Cerebellar cortex (tissue), 1 donor: ENCODE data around the gene RHBDL1.
A peak's percentile ranks its signal among the peaks of the same experiment; 100 is the strongest.

Experiments
- DNase-seq: peaks from one replicate; pipeline ENCODE4 v3.0.0-alpha.2; 2015; ENCODE audit warnings: low spot score

RHBDL1 gene

DNA sequence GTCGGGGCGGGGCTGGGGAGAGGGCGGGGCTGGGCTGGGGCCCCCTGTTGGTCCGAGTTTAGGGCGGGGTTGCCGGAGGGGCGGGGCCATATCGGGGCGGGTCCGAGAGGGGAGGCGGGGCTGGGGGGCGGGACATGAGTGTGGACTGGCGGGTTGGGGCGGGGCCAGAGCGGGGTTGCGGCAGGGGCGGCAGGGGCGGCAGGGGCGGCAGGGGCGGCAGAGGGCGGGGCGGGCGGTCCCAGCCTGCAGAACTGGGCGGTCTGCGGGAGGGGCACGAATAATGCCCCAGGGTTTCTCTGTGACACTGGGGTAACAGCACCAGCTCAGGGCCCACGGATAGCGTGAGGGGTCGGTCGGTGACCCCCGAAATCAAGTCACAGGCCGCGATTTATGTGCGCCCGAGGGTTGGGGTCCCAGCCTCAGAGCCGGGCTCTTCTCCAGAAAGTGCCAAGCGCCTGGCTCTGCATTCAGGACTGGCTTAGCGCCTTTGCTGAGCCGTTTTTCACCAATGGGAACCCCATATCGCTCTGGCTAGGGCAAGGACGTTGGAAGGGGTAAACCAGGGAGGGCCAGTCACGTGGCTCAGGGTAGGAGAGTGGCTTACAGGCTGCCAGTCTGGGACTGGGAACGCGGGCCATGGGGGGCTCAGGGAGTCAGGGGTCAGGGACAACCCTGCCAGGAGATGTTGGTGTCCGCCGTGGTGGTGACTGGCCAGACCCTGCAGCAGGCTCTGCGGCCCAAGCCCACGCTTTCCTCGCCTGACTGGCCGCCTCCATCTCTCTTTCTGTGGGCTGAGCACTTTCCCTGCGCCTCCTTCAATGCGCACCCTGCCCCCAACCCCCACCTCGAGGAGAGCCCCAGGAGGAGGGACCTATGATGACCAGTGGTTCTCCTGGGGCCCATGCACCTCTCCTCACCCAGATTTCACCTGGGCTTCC is 38.1 kb upstream of the RHBDL1 start:
- peak; percentile 81 for DNase-seq

DNA sequence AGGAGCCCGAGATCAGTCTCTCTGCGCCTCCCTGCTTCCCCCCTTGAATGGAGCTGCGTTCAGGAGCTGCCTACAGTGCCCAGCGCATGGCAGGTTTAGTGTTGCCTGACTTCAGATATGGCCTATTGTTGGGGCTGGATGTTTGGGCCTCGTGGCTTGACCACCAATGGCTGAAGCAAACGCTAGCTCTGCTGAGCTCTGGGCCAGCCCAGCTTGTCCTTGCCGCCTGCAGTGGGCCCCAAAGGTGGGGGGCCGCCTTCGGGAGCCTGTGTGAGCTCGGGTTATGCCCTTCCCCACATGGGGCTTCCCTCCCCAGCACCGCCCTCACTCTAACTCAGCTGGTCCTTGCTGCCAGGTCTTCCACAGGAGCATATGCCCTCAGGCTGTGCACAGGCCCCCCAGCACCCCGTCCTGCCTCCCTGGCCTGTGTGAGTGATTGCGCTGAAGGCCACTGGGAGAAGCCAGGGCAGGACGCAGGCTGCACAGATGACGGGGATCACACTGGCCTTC is 37.4 kb upstream of the RHBDL1 start:
- DNase-seq = peak; percentile 73

DNA sequence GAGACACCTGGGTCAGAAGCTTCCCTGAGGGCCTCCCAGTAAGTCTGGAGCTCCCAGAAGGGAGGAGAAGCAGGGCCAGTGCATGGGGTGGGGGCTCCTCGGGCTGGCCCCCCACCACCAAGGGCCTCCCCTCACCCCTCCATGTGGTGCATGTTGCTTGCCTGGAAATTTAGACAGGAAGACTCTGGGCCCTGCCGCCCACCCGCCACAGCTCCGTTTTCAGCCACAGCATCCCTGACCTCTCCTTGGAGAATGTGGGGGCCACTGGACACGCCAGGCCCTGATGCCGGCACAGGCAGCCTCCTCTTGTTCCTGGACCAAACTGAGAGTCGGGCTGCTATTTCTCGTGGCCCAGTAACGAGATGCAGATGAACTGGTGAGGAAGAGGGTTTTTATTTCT is 36.6 kb upstream of the RHBDL1 start:
- no peak for DNase-seq

DNA sequence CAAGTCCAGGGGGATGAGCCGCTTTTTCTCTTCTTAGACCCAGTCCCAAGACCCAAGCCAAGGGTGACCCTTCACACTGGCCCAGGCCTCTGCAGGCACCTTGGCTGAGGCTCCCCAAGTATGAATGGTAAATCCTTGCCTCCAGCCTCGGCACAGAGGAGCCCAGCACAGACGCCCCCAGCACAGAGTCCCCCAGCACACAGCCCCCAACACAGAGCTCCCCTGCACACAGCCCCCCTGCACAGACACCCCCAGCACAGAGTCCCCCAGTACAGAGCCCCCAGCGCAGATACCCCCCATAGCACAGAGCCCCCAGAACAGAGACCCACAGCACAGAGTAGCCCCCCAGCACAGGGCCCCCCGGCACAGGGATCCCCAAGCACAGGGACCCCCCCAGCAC is 34.9 kb upstream of the RHBDL1 start:
- DNase-seq = no peak

DNA sequence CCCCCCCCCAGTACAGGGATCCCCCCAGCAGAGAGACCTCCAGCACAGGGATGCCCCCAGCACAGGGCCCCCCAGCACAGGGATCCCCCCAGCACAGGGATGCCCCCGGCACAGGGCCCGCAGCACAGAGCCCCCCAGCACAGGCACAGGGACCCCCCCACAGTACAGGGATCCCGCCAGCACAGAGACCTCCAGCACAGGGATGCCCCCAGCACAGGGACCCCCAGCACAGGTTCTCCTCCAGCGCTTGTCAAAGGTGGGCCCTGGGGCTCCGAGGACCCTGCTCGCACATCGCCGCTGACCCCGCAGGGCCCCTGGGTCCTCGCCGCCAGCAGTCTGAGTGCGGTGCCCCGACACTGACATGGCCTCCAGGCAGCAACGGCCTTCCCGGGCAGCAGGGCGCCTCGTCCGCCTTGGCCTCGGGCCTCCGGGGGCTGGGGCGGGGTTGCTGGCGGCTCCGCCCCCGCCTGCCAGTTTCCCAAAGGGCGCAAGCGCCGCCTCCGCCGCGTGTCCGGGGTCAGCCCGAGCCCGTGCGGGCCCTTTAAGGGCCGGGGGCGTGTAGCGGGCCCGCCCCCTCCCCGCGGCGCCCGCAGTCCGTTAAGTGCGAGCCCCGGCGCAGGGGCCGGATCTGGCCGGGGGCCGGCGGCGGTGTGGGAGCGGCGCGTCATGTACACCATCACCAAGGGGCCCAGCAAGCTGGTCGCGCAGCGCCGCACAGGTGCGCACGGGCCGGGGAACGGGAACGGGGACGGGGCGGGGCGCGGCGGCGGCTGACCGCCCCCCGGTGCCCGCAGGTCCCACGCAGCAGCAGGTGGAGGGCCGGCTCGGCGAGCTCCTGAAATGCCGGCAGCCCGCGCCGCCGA is 33.9 kb upstream of the RHBDL1 start, which contains the start of gene MCRIP2:
Gene MCRIP2, plus strand, starts transcription at position 503 of the 863 bp plus-strand sequence. Its CDS starts 164 bp downstream, at position 667.
- DNase-seq = peak; percentile 81

DNA sequence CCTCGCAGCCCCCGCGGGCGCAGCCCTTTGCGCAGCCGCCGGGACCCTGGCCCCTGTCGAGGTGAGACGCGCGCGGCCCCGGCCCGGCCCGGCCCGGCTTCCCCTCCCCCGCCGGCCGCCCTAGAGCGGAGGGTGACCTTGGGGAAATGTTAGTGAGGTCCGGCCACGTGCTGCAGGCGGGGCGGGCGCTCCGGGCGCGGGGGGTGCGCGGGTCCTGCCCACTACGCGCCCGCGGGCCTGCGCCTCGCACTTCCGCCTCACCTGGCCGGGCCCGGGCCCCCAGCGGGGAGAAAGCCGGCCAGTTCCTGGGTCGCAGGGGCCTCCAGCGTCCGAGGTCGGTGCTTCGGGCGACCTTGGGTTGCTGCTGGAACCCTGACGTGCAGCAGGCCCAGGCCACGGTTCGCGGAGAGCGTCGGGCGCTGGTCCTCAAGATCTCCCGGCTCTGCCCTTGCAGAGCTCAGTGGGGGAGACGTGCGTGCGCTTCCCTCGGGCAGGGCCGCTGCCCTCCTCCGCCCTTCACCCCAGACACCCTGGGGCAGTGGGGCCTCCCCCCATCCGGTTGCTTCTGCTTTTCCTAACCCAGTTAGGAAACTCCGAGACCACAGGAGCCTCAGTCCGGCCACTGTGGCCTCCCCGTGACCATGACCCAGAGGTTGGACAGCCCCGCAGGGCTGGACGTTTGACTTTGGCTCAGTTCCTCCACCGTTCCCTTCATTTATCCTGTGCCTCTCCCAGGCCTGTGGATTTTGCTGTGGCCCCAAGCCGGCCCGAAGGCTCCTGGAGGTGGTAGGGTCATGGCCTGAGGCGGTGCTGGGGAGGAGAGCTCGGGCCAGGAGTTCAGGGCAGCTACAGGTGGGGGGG is 33.1 kb upstream of the RHBDL1 start:
- DNase-seq = no peak

DNA sequence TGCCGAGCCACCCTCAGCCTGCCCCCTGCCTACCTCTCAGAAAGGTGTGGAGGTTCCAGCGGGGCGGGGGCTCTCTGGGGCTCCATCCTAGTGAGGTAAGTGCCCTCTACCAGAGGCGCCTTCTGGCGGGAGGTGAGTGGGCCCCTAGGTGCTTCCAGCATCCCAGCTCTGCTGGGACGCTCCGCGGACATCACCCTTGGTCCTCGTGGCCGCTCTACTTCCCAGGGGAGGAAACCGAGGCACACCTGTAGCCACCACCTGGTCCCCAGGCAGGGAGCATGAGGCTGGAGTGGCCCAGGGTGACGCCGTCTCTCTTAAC is 32.5 kb upstream of the RHBDL1 start:
- no peak for DNase-seq

DNA sequence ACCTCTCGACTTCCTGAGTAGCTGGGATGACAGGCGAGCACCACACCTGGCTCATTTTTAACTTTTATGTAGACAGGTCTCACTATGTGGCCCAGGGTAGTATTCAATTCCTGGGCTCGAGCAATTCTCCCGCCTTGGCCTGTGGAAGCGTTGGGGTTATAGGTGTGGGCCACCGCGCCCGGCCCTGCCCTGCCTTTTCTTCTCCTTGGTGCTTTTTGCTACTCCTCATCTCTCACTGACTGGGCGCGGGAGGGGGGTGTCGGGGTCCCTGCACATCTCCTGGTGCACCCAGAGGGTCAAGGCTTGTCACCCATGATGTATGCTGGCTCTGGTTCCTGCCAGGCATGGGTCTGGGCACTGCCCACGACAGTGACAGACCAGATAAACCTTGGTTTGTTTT is 30.9 kb upstream of the RHBDL1 start:
- no peak for DNase-seq

DNA sequence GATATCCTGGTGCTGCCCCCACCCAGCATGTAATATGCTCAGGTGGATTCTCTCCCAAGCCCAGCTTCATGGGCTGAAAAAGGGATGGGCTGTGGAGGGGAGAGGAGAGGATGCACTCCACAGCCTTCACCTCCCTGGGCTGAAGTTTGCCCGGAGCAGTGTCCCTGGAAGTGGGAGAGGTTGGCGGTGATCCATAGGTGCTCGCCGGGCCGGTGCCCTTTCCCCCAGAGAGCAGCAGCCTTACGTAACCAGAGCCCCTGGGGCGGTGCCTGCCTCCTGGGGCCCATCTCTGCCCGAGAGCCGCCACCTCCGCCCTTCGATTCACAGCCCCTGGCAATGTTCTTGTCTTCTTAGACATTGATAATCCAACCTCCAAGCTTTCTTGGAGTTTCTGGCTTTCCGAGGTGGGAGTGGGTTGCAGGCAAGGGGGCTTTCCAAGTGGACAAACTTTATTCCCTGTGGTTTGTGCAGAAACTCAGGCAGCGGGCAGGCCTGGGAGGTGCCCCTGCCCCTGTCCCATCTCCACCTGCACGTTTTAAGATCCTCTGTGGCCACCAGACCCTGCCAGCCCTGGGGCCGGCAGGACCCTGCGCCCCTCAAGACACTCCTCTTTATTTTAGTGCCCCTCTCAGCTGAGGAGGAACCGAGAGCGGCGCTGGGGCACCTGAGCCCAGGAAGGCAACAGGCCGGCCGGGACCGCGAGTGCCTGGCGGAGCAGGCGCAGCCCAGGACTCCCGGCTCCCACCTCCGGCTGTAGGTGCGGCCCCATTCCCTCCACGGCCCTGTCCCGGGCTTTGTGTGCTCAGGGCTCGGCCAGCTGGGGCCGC is 29.4 kb upstream of the RHBDL1 start:
- no peak for DNase-seq

DNA sequence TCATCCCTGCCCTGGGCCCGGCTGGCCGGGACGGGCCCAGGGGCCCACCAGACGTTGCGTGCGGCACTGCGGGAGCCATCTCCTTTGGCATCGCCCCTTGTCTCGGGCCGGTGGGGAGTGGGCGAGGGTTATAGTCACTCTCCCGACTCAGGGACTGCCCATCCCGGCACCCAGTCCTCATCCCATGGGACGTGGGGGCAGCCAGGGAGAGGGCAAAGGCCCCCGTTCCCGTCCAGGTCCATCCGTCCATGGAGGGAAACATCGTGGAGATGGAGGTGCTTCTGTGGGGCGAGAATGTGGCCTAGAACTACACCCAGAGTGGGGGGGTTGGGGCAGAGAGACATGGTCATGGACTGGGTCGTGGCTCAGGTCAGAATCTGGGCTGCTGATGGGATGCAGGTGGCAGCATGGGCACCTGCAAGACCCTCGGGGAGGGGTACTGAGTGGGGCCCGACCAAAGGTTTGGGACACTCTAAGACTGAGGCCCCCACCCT is 28.7 kb upstream of the RHBDL1 start:
- no peak for DNase-seq

DNA sequence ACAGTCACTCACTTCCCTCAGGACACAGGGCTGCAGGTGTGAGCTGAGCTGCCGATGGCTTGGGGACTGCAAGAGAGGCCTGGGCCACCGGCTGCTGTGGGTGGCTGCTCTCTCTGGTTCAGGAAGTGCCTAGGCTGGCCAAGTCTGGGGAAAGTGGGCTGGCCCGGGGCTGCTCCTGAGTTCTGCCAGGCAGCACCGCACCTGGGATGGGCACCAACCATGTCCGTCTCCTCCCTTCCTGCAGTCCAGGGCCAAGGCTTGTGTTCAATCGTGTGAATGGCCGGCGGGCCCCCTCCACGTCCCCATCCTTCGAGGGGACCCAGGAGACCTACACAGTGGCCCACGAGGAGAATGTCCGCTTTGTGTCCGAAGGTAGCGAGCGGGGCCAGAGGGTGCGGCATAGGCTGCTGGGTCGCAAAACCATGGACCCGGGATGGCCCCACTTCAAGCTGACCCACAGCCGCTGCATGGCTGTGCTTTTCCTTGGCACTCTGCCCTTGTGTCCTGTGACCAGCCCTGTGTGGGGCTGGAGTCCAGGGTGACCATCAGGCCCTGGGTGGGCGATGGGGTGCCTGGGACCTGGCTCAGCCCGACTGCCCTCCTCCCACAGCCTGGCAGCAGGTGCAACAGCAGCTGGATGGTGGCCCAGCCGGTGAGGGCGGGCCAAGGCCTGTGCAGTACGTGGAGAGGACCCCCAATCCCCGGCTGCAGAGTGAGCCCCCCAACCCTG is 28.1 kb upstream of the RHBDL1 start:
- no peak for DNase-seq

DNA sequence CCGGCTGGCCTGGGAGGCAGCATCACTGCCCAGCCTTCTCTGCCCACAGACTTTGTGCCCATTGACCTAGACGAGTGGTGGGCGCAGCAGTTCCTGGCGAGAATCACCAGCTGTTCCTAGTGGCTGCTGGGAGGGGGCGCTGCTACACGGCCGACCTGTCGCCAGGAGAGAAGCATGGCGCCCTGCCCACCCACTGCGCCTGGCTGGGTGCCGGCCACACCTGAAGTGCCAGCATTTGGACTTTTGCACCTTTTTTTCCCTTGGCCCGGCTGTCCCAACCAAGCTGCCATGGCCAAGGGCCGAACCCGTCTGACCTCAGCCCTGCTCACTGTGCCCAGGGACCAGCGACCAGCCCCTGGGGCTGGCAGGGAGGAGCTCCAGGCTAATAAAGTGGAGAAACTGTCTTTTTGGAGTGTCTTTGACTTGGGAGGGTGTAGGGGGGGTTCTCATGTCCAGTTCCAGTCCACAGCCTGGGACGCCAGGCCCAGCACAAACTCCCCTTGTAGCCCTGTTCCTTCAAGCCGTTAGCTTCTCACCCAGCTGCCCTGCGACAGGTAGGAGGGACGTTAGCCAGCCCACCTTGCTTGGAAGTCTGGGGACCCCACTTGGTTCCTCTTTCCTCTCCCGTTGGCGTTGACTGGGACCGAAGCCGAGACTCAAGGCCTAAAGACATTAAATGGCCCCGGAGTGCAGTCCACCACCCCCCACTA is 27.2 kb upstream of the RHBDL1 start:
- peak; percentile 45 for DNase-seq

DNA sequence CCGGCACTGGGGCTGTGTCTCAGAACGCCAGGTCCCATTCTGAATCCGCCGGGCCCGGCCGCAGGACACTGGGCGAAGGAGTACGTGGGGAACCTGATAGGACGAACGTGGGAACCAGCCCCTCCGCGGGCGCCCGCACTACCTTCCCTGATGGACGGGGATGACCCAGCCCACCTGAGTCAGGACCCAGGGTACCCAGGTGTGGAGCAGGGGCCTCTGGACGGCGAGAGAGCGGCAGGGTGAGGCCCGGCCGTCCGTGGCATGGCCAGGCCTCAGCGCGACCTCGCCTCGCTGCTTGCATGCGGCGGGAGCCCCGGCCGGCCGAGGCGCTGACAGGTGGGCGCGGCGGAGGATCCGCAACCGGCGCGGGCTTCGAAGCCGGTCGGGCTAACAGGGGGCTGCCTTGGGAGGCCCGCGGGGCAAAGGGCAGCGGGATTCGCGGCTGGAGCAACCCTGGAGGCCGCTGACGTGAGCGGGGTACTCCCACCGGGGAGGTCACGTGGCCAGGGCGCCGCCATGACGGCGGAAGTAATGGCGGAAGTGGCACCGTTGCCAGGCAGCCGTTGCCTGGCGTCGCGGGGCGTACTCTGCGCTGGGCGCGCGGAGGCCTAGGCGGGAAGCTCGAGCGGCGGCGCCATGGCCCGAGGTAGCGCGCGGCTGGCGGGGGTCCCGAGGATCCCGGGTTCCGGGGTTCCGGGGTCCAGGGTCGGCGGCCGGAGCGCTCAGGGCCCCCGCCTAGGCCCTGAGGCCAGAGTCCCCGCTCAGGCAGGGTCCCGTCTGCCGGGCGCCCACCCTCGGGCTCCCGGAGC is 26.5 kb upstream of the RHBDL1 start, which contains the start of gene WDR90:
Gene WDR90, plus strand, starts transcription at position 585 of the 809 bp plus-strand sequence. Its CDS starts 52 bp downstream, at position 637.
- DNase-seq = peak; percentile 88

DNA sequence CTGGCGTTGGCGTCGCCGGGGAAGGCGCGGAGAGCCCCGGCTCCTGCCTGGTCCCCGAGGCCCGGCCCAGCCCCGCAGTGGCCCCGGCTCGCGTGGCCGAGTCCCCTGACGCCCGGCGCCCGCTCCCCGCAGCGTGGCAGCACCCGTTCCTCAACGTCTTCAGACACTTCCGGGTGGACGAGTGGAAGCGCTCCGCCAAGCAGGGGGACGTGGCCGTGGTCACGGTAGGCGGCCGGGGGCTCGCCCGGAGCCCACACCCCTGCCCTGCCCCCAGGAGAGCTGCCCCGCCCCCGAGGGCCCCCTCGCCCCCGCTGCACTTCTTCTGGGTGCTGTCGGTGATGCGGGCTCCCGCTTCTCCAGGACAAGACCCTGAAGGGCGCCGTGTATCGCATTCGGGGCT is 25.8 kb upstream of the RHBDL1 start:
- no peak for DNase-seq

DNA sequence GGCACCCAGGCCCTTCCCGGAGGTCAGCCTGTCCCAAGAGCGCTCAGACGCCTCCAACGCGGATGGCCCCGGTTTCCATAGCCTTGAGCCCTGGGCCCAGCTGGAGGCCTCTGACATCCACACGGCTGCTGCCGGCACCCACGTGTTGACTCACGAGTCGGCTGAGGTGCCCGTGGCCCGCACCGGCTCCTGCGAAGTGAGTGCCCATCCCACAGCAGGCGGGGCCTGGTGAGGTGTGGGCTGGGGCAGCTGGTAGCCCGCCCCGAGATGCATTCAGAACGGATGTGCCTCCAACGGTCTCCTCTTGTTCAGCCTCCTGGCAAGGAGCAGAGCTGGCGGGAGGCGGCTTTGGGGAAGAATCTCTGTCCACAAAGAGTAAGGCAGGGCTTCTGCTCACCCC is 23.6 kb upstream of the RHBDL1 start:
- no peak for DNase-seq

DNA sequence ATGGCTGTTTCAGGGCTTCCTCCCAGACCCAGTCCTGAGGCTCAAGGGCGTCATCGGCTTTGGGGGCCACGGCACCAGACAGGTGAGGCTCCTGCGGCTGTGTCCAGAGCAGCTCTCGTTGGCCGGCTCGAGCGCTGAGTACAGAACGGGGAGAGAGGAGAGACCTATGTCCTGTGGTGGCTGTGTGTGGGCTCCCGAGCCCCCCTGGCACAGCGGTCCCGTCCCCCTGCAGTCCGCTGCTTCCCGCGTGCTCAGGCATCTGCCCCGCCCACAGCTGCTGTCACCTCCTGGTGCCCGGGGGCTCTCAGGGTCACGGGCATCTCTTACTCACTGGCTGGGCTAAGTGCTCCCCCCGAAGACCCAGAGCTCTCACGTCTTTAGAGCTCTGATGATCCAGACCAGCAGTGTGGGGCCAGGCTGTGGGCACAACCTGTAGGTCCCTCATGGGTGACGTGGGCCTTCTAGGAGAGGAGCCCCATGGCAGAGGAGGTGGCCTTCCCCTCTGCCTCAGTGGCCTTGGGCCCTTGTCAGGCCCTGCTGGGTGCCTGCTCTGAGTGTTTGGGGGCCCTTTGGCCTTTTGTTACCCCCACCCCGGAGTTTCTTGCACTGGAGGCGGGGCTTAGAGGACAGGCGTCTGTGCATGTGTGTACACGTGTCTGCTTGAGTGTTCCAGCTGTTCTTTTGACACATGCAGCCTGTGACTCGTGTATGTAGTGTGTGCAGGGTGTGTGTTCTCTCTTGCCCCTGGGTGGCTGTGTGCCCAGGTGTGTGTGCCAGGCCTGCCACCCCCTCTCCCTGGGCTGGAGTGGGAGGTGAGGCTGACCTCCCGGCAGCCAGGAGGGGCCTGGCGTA is 22.8 kb upstream of the RHBDL1 start:
- DNase-seq = no peak

DNA sequence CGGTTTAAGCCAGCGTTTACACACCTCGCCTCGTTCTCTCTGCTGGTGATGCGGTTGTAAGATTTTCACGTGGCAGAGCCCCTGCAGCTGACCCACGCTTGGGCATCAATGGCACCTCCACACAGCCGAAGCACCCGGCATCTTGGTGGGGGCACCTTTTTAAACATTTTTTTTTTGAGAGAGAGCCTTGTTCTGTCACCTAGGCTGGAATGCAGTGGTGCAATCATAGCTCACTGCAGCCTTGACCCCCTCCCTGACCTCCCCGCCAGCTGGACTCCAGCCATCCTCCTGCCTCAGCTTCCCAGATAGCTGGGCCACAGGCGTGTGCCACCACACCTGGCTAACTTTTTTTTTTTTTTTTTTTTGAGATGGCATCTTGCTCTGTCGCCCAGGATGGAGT is 21.4 kb upstream of the RHBDL1 start:
- DNase-seq = no peak
